DMS153 treated with DMSO at 0.1 percent for 48 hours (cell line): ENCODE results near the gene ILK.

Source experiments
- DNase-seq: peaks from one replicate; lab custom pipeline; 2025; ENCODE audit not compliant: unreplicated experiment; lab: John Stamatoyannopoulos, UW

Gene ILK

DNA sequence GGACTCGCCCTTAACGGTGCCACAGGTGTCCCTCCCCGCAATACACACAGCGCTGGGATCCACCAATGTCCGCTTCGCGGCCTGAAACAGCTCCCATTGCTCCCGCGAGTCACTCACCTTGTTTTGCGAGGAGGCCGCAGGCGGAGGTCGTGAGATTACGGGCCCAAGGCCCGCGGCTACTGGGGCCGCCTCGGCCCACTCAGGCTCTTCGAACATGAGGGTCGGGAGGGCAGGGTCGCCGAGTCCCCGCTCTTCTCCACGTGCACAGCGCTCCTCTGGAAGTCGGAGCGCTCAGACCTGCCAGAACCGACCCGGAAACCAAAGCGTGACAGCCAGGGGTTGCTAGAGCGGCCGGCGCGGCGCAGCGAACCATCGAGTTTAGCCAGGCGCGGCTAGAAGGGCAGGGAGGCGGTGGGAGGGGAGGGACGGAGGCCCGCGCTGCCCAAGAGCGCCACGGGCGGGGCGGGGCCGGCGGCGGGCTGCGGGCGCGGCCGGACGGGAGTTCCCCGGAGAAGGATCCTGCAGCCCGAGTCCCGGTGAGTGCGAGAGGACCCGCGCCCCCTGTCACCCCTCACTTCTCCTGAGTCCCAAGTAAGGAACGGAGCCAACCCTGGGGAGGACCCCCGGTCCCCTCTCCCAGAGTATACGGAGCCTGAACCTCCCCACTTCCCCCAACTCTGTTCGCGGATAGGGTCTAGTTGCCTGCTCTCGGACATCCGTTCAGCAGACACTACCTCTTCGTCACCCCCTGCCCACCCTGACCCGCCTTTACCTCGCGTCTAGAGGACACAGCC lies at the start of gene ILK, which contains the start of gene RRP8:
ILK (plus strand) TSS at position 488 of the 794 bp plus-strand sequence. CDS start 498 bp downstream, outside the sequence.
RRP8 (minus strand) TSS at position 330 of the 794 bp plus-strand sequence; CDS start at position 216, 114 bp downstream.
- peak; percentile 61 for DNase-seq

DNA sequence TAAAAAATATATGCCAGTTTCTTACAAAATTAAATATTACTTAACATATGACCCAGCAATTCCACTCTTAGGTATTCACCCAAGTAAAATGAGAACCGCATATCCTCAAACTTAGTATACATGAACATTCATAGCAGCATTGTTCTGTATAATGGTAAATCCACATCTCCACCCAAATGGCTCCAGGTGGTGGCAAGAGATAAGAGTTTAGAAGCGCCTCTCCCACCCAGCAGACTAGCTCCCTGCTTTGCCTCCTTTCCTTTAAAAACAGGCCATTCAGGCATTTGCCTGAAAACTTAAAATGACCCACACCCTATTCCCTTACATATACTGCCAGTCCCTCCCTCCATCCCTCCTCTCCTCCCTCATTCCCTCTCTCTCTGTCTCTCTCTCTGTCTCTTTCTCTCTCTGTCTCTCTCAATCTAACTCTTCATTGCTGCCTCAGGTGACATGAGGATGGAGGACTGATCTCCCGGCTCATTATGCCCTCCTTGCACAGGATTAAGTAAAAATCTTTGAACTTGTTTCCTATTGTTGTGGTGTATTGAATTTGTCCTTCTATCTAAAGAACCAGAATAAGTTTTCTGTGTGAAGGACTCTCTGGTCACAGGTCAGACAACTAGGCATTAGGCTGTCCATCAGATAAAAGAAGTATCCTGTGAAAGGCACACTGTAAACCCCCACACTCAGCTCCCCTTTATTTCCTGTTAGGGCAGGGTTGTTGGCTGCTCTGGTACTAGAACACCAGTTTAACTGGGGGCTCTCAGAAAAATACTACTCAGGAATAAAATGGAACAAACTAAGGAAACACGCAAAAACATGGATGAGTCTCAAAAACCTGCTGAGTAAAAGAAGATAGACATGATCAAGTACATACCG lies 48.5 kb upstream of the ILK start:
- DNase-seq = no peak

DNA sequence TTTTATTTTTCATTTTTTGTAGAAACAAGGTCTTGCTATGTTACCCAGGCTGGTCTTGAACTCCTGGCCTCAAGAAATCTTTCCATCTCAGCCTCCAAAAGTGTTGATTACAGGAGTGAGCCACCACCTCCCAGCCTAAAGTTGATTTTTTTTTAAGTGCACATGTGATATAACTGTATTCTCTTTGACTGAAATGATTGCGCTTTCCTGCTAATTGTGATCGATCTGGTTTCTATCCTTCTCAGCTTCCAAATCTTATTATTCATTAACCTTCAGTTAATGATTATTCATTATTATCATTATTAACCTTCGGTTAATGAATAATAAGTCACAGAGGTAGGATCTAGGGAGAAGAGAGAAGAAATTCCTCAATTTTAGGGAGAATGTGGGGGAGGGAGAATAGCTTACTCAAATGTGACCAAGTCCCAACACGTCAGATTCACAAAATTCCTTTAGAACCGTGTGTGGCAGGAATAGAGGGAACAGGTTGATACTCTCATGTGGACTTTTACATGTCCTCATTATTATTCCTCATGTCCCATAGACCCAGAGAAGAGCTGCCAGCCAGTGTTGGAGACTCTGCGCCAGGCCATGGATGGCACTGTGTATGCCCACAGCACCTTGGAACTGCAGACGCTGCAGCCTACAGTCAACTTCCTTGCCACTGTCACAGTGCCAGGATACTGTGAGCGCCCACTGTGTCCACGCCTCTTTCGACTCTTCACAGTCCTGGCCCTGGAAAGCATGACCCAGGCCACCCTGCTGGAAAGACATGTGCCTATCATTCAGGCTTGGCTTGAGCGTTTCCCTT lies 47.2 kb upstream of the ILK start:
- no peak for DNase-seq

DNA sequence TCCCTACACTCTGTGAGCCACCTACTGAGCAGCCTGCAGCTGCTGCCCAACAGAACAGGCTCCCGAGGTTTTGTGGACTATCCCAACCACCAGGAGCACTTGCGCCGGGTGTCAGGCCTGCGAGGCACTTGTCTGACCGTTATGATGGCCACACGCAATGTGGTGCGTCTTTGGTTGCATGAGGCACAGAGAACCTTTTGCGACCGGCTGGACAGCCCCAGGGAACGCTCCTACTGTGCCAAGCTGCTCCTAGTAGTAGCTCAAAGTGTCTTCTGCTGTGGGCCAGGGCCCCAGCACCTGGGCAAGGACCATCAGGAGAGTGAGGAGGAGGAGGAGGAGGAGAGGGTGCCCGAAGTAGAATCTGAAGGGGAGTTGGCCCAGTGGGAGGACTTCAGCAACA lies 46.5 kb upstream of the ILK start:
- DNase-seq = no peak

DNA sequence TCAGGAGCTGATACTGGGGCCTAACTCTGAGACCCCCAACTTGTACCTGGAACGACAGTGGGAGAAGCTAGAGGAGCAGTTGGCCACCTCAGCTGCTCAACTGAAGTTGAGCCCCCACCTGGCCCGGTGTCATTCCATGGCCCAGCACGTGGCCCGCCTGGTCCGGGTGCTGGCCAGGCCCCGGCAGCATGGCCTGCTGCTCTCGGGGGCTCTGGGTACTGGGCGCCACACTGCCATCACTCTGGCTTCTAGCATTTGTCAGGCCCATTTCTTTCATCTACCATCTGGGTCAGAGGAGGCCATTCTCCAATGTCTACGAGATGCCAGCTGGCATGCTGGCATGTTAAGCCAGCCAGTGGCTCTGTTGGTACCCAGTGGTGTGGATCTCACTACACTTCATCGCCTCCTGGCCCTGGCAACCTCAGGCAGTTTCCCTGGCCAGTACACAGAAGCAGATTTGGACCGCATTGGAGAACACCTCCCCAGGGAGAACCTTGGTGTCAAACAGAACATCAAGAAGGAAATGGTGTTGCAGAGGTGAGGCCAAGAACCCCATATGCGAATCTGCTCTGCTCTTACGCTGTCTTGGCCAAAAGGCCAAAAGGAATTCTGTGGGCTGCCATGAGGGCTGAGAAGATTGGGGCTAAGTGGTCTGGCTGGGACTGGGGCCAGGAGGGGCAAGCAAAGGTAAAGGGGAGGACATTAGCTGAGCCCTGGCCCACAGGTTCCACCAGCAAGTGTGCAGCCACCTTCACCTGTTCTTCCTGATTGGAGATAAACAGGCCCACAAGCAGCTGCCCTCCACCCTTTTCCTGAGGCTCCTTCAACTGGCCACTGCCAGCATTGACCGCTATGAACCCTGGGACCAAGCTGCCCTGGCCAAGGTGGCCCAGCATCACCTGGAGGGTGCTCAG lies 45.6 kb upstream of the ILK start:
- DNase-seq = no peak

DNA sequence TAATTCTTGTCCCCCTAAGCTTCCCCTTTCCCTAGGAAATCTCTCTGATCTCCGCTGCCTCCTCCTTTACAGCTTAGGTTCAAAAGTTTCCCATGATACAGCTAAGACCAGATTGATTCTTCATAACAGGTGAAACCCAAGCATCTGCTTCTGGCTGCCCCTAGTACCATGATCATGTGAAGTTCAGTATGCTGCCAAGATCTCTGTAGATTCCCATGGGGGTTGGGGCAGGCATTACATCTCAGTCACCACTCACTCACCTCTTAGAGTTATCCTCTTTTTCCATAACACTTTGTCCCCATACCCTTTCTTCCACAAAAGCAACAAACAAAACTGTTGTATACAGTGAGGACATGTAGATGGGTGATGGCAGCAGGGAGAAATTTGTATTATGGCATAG lies 44.2 kb upstream of the ILK start:
- DNase-seq = no peak

DNA sequence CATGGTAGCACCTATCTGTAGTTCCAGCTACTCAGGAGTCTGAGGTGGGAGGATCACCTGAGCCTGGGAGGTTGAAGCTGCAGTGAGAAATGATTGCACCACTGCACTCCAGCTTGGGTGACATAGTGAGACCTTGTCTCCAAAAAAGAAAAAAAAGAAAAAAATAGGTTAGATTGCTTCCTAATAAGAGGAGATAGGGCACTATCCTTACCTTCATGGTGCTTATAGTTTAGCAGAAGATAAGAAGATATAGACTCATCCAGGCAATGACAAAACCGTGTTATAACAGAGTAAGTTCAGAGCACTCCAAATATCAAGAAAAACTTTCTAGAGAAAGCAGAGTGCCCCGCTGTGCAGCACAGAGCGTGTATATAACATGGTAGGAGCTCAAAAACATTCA lies 42.3 kb upstream of the ILK start:
- DNase-seq = no peak

DNA sequence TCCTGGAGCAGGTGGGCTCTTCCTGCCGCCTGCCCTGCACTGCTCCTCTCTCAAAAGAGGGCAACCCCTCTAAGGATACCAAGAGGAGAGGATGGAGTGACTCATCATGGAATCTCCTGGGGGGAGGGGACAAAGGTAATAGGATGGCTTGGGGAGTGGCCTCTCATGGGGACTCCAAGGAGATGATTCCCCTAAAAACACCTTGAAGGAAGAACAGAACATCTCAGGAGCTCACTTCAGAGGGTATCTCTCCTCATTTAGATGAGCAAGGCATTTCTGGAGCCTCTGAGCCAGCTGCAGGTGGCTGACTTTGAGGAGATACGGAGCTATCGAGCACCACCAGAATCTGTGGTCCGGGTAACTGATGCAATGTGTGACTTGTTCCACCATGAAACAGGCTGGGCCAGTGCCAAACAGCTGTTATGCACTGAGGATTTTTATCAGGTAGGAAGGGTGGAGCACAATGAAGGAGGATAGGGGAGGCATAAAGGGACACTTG lies 40.4 kb upstream of the ILK start:
- DNase-seq = no peak

DNA sequence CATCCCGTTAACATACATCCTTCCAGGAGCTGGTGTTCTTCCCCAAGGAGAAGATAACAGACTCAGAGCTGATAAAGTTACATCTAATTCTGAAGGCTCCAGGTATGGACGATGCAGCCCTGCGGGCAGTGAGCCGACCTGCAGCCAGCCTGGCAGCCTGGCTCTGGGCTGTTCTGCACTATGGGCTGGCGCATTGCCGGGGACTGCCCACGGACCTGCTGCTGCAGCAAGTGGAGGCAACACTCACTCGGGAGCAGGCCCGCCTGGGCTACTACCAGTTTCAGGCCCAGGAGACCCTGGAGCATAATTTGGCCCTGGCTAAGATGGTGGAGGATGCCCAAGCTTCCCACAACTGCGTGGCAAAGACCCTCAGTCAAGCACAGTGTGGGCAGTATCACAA lies 39.9 kb upstream of the ILK start:
- DNase-seq = no peak

DNA sequence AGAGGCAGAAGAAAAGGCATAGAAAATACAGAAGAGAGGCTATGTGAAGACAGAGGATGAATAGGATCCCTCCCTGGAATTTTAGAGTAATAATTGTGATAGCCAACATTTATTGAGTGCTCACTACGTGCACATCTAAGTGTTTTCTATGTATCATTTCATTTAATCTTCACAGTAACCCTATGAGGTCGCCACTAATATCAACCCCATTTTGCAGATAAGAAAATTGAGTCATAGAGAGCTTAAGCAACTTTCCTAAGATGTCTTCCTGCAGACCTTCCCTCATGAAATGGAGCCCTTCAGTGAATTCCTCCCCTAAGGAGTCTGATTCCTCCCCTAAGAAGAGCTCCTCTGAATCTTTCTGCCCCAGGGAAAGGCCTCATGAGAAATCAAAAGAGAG lies 38.2 kb upstream of the ILK start:
- DNase-seq = no peak

DNA sequence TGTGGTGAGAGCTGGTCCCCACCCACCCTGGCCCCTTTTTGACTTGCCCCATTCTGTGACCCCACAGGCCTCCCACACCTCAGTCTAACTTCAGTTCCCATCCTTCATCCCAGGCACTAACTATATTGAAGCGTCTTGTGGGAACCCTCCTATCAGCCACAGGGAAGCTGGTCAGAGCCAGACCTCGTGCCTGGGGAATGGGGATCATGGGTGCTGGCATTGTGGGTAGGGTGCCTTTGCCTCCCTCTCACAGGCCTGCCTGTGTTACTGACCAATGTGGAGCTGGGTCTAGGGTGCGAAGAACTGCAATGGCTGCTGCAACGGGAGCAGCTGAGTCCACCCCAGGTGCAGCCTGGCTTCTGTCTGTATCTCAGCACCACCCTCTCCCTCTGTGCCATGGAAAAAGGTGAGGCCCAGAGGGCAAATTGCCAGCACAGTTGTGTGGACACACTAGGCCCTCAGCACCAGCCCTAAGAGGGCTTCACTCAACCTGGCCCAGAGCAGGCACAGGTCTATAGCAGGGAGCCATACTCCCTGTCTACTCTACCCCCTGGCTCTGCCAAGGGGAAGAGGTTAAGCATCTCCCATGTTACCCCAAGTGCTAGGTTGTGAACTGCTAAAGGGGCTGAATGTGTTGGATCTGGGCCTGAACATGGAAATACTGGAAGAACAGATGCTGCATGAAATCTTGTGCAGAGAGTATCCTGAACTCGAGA lies 37.4 kb upstream of the ILK start:
- DNase-seq = no peak

DNA sequence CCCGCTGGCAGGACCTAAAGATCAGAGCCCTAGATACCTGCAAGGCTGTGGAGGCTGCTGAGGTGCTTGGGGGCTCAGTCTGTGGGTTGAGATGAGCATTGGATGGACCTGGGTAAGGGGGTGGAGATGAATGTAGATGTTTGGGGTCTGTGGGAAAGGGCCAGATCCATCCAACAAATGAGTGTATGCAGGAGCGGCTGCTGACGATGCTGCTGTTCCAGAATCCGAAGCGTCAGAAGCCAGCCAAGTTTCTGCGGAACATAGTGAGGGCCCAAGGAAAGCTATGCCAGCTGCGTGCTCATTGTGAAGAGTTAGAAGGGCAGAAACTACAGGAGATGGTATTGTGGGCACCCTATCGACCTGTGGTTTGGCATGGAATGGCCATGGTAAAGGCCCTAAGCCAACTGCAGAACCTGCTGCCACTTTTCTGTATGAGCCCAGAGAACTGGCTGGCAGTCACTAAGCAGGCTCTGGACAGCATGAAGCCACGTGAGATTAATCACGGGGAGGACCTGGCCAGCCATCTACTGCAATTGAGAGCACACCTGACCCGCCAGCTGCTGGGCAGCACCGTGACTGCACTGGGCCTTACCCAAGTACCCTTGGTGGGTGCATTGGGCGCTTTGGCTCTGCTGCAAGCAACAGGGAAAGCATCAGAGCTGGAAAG lies 36.7 kb upstream of the ILK start:
- no peak for DNase-seq

DNA sequence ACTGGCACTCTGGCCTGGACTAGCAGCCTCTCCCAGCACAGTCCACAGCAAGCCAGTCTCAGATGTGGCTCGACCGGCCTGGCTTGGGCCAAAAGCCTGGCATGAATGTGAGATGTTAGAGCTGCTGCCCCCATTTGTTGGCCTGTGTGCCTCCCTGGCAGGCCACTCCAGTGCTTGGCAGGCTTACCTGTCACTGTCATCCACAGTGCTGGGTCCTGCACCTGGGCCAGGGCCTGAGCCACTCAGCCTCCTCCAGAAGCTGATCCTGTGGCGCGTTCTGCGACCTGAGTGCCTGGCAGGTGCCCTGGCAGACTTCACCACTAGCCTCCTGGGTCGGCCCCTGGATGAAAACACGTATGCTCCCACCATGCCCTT lies 36.2 kb upstream of the ILK start:
- no peak for DNase-seq

DNA sequence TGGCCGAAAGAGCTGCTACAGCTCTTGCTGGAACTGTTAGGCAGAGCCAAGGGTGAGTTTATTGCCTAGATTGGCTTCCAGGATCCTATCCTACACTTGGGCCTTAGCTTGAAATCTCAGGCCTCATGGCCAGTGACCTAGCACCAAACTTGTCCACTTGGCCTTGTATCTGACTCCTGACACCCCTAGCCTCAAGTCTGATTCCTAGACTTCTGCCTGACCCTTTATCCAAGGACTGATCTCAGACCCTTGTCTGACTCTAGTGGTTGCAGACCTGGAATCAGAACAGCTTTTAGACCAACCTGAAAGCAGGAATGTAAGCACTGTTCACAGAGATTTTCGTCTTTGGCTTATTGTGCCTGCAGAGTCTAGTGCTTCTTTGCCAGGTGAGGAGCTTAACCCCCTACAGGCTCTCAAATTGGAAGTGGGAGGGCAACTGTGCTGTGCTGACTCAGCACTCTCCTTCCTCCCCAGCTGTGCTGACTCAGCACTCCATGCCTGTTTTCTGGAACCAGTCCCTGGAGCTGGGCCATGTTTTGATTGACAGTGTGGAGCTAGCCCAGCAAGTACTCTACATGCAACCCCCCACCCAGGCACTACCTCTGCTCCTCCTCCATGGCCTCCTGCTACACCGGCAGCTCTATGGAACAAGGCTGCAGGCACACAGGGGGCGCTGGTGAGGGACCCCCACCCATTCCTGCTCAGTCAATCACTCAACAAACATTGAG lies 35.2 kb upstream of the ILK start:
- DNase-seq = no peak

DNA sequence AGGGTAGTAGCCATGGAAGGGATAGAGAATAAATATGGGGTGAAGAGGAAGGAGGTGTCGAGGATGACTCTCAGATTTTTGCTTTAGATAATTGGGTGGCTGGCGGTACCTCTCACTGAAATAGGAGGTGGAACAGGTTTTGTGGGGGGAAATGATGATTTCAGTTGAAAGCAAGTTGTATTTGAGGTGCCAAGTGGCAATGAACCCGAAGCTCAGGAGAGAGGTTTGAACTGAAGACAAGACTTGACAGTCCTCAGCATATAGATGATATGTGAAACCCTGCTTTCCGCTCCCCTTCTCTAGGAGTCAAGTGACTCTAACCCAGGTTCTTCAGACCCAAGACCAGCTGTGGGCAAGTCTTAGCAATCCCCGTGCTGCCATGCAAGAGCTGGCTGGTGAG lies 33.9 kb upstream of the ILK start:
- no peak for DNase-seq

DNA sequence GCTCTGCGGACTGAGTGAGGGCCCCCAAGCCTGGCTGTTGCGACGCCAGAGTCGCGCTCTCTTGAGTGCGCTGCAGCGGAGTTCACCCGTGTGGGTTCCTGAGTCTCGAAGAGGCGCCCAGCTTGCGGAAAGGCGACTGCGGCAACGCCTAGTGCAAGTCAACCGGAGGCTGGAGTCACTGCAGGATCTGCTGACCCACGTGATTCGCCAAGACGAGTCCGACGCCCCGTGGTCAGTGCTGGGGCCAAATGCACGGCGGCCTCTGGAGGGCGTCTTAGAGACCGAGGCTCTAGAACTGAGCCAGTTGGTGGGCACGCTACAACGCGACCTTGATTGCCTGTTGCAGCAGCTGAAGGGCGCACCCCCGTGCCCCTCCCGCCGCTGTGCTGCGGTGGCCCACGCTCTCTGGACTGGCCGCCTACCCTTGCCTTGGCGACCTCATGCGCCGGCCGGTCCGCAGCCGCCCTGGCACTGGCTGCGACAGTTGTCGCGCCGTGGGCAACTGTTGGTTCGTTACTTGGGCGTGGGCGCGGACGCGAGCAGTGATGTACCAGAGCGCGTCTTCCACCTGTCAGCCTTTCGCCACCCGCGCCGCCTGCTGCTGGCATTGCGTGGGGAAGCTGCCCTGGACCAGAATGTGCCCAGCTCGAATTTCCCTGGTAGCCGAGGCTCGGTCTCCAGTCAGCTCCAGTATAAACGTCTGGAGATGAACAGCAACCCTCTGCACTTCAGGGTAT lies 32.7 kb upstream of the ILK start:
- no peak for DNase-seq

DNA sequence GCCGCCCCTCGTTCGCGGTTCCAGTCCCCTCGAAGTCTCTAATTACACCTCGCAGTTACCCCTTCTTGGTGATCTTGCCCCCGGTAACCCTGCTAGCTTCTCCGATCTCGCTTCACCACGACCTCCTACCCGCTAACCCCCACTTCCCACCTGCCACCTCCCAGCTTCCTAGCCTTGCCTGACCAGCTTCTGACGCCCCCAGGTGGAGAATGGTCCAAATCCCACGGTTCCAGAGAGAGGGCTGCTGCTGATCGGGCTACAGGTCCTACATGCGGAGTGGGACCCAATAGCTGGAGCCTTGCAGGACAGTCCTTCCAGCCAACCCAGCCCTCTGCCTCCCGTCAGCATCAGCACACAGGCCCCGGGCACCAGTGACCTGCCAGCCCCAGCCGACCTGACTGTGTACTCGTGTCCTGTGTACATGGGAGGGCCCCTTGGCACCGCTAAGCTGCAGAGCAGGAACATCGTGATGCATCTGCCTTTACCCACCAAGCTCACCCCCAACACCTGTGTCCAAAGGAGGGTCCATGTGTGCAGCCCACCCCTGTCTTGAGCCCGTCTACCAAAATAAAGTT lies 32.1 kb upstream of the ILK start:
- no peak for DNase-seq
